Panc1 (cell line): Measurements from ENCODE around the gene EXOC3L1.

ENCODE experiments used
- TF ChIP-seq, protein P1 (sequence below): fragments of 450-650 bp; IDR thresholded peaks from 2 replicates; pipeline ENCODE4 v1.5.1; 2017; ENCODE audit warnings: mild to moderate bottlenecking
- TF ChIP-seq, protein P2 (sequence below), 2 experiments: IDR thresholded peaks; 2 replicates each; pipeline ENCODE4 v1.6.1; 2011 to 2012; ENCODE audit warnings: low read depth in 2 of 2, control low read depth in 1 of 2, low read length in 1 of 2, mild to moderate bottlenecking in 1 of 2, moderate library complexity in 1 of 2; ENCODE audit not compliant: insufficient read depth in 1 of 2

DNA sequence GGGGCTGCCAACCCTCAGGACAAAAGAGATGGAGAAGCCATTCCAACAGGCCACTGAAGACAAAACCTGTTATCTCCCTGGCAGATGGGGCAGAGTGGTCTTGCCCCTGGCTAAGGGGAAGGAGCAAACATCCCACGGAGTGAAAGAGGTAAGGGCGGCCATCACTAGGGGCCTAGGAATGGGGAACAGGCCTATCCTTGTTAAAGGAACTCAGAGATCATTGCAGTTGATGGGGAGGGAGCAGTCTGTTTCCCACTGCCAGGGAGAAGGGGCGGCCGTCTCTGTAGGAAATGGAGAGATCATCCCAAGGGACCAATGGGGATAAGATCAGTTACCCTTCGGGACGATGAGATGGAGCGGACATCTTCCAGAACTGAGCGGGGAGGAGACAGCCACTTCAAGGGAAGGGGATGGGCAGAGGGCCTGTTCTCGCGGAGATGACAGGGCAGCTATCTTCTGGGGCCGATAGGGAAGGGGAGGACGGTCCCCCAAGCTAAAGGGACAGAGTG, 36.4 kb upstream of the EXOC3L1 start:
- TF ChIP-seq, protein P1, sequence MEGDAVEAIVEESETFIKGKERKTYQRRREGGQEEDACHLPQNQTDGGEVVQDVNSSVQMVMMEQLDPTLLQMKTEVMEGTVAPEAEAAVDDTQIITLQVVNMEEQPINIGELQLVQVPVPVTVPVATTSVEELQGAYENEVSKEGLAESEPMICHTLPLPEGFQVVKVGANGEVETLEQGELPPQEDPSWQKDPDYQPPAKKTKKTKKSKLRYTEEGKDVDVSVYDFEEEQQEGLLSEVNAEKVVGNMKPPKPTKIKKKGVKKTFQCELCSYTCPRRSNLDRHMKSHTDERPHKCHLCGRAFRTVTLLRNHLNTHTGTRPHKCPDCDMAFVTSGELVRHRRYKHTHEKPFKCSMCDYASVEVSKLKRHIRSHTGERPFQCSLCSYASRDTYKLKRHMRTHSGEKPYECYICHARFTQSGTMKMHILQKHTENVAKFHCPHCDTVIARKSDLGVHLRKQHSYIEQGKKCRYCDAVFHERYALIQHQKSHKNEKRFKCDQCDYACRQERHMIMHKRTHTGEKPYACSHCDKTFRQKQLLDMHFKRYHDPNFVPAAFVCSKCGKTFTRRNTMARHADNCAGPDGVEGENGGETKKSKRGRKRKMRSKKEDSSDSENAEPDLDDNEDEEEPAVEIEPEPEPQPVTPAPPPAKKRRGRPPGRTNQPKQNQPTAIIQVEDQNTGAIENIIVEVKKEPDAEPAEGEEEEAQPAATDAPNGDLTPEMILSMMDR: no peak
- TF ChIP-seq, protein P2, sequence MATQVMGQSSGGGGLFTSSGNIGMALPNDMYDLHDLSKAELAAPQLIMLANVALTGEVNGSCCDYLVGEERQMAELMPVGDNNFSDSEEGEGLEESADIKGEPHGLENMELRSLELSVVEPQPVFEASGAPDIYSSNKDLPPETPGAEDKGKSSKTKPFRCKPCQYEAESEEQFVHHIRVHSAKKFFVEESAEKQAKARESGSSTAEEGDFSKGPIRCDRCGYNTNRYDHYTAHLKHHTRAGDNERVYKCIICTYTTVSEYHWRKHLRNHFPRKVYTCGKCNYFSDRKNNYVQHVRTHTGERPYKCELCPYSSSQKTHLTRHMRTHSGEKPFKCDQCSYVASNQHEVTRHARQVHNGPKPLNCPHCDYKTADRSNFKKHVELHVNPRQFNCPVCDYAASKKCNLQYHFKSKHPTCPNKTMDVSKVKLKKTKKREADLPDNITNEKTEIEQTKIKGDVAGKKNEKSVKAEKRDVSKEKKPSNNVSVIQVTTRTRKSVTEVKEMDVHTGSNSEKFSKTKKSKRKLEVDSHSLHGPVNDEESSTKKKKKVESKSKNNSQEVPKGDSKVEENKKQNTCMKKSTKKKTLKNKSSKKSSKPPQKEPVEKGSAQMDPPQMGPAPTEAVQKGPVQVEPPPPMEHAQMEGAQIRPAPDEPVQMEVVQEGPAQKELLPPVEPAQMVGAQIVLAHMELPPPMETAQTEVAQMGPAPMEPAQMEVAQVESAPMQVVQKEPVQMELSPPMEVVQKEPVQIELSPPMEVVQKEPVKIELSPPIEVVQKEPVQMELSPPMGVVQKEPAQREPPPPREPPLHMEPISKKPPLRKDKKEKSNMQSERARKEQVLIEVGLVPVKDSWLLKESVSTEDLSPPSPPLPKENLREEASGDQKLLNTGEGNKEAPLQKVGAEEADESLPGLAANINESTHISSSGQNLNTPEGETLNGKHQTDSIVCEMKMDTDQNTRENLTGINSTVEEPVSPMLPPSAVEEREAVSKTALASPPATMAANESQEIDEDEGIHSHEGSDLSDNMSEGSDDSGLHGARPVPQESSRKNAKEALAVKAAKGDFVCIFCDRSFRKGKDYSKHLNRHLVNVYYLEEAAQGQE (IDR thresholded peaks at IDR 0.05; ENCODE audit: insufficient read depth in 1 of 2, low read depth in 2 of 2, low read length in 1 of 2): no peak
